Measurements from ENCODE around the gene WWOX. TPM values are rescaled to one million over a fixed set of nuclear protein-coding genes. Genes with fewer than 3 reads are reported as not detected.

WWOX gene
- total RNA-seq, 4 donors from 2014 or later: 12.9 to 53.5 (median 25.6) TPM

- Histone ChIP-seq H3K9me3 (no peaks in the 10 kb centered on the region), H3K27ac (no peak overlapping the region), H3K36me3 (no peaks in the 10 kb centered on the region), H3K4me1 (no peaks in the 10 kb centered on the region), H3K27me3 (no peaks in the 10 kb centered on the region), H3K4me3 (no peak overlapping the region)
- ATAC-seq: no peak
- WGBS, 2 donors (ENCODE audit: low coverage in 1 of 2): 78 to 79% methylated on average over 4 to 6 of the region's 7 CpGs
- TF ChIP-seq POLR2AphosphoS5 (IDR thresholded peaks at IDR 0.05) (no peak), EP300 (IDR thresholded peaks at IDR 0.05) (no peak), POLR2A (IDR thresholded peaks at IDR 0.05) (no peak), CTCF (IDR thresholded peaks at IDR 0.05) (no peak)
Observed at GRCh38 chr16:79209308-79209707, 1109.9 kb downstream of the WWOX start.

- no peak overlapping the region for H3K27ac ChIP-seq
- no peak for TF ChIP-seq CTCF (IDR thresholded peaks at IDR 0.05)
- no peak for TF ChIP-seq POLR2AphosphoS5 (IDR thresholded peaks at IDR 0.05)
- TF ChIP-seq EP300 (IDR thresholded peaks at IDR 0.05): no peak
- no peak for TF ChIP-seq POLR2A (IDR thresholded peaks at IDR 0.05)
- no peaks in the 10 kb centered on the region for H3K9me3 ChIP-seq
- ATAC-seq: no peak
- no peaks in the 10 kb centered on the region for H3K4me1 ChIP-seq
- no peak overlapping the region for H3K4me3 ChIP-seq
- no peaks in the 10 kb centered on the region for H3K27me3 ChIP-seq
- no peaks in the 10 kb centered on the region for H3K36me3 ChIP-seq
- 83 to 84% methylated on average over 2 to 4 of the region's 4 CpGs for WGBS, 2 donors (ENCODE audit: low coverage in 1 of 2)
Observed at GRCh38 chr16:79210607-79211006, 1111.2 kb downstream of the WWOX start.

- Histone ChIP-seq H3K9me3 (no peaks in the 10 kb centered on the region), H3K36me3 (no peaks in the 10 kb centered on the region), H3K27me3 (no peaks in the 10 kb centered on the region), H3K4me1 (no peaks in the 10 kb centered on the region), H3K4me3 (no peak overlapping the region), H3K27ac (no peak overlapping the region)
- no peak for ATAC-seq
- 100% methylated on average over 1 to 2 of the region's 13 CpGs for WGBS, 2 donors (ENCODE audit: low coverage in 1 of 2)
- TF ChIP-seq POLR2AphosphoS5 (IDR thresholded peaks at IDR 0.05) (no peak), EP300 (IDR thresholded peaks at IDR 0.05) (no peak), CTCF (IDR thresholded peaks at IDR 0.05) (no peak), POLR2A (IDR thresholded peaks at IDR 0.05) (no peak)
Observed at GRCh38 chr16:79211586-79211985, 1112.1 kb downstream of the WWOX start.

GRCh38 chr16:79212114-79212791, 1112.8 kb downstream of the WWOX start:
- Histone ChIP-seq H3K27me3 (no peaks in the 10 kb centered on the region), H3K9me3 (no peaks in the 10 kb centered on the region), H3K27ac (no peak overlapping the region), H3K4me1 (no peaks in the 10 kb centered on the region), H3K4me3 (no peak overlapping the region), H3K36me3 (no peaks in the 10 kb centered on the region)
- TF ChIP-seq CTCF (IDR thresholded peaks at IDR 0.05) (no peak), EP300 (IDR thresholded peaks at IDR 0.05) (no peak), POLR2A (IDR thresholded peaks at IDR 0.05) (no peak), POLR2AphosphoS5 (IDR thresholded peaks at IDR 0.05) (no peak)
- 77 to 83% methylated on average over 7 to 10 of the region's 10 CpGs for WGBS, 2 donors (ENCODE audit: low coverage in 1 of 2)
- no peak for ATAC-seq

GRCh38 chr16:79213214-79213613, 1113.8 kb downstream of the WWOX start:
- Histone ChIP-seq H3K36me3 (no peaks in the 10 kb centered on the region), H3K4me1 (no peaks in the 10 kb centered on the region), H3K4me3 (no peak overlapping the region), H3K9me3 (no peaks in the 10 kb centered on the region), H3K27me3 (no peaks in the 10 kb centered on the region), H3K27ac (no peak overlapping the region)
- TF ChIP-seq CTCF (IDR thresholded peaks at IDR 0.05) (no peak), POLR2AphosphoS5 (IDR thresholded peaks at IDR 0.05) (no peak), POLR2A (IDR thresholded peaks at IDR 0.05) (no peak), EP300 (IDR thresholded peaks at IDR 0.05) (no peak)
- WGBS, 2 donors (ENCODE audit: low coverage in 1 of 2): 74 to 91% methylated on average over 2 to 3 of the region's 3 CpGs
- no peak for ATAC-seq

All from gastroesophageal sphincter (tissue), 4 donors.